K562 (cell line): ENCODE data around the gene MTOR. TPM values are rescaled to one million over a fixed set of nuclear protein-coding genes. Genes with fewer than 3 reads are reported as not detected.
A peak's percentile ranks its signal among the peaks of the same experiment; 100 is the strongest.

ENCODE experiments used
- E2F3 ChIP-seq: fragments of 250-450 bp; sonication (Bioruptor Pico); IDR thresholded peaks from 2 replicates; pipeline ENCODE4 v1.4.0; 2020; ENCODE audit warnings: mild to moderate bottlenecking
- FOXA1 ChIP-seq: fragments of 450-650 bp; IDR thresholded peaks from 2 replicates; pipeline ENCODE4 v1.6.1; 2016; ENCODE audit warnings: mild to moderate bottlenecking, borderline replicate concordance
- HMG20B ChIP-seq: fragments of 250-450 bp; sonication (Bioruptor Pico); IDR thresholded peaks from 2 replicates; pipeline ENCODE4 v1.5.0; 2021; ENCODE audit warnings: mild to moderate bottlenecking
- HNRNPL ChIP-seq: fragments of 200-400 bp; formaldehyde crosslinking; IDR thresholded peaks from 2 replicates; pipeline ENCODE4 v1.6.1; 2017; ENCODE audit warnings: low read depth, mild to moderate bottlenecking, low read length
- KDM2B ChIP-seq: fragments of 250-450 bp; sonication (Bioruptor Pico); IDR thresholded peaks from 2 replicates; pipeline ENCODE4 v1.8.0; 2021; ENCODE audit warnings: mild to moderate bottlenecking, moderate library complexity
- MTF1 ChIP-seq: fragments of 250-450 bp; sonication (Bioruptor Pico); IDR thresholded peaks from 2 replicates; pipeline ENCODE4 v1.9.0; 2021; ENCODE audit warnings: moderate library complexity, mild to moderate bottlenecking, inconsistent platforms, borderline replicate concordance
- PCBP2 ChIP-seq: fragments of 200-400 bp; formaldehyde crosslinking; IDR thresholded peaks from 2 replicates; pipeline ENCODE4 v1.6.1; 2018; ENCODE audit warnings: low read length, low read depth, mild to moderate bottlenecking, moderate library complexity; ENCODE audit not compliant: poor library complexity, severe bottlenecking
- PML ChIP-seq: IDR thresholded peaks from 2 replicates; pipeline ENCODE4 v1.6.1; 2012; ENCODE audit warnings: low read length, inconsistent platforms
- RBM14 ChIP-seq: fragments of 200-400 bp; formaldehyde crosslinking; IDR thresholded peaks from 2 replicates; pipeline ENCODE4 v1.6.1; 2018; ENCODE audit warnings: low read depth, mild to moderate bottlenecking, low read length, moderate library complexity, borderline replicate concordance; ENCODE audit not compliant: insufficient read depth
- TAF1 ChIP-seq: IDR thresholded peaks from 2 replicates; pipeline ENCODE4 v1.6.1; 2011; ENCODE audit warnings: mild to moderate bottlenecking, low read length, moderate library complexity; ENCODE audit not compliant: insufficient read depth, control insufficient read depth, severe bottlenecking; ENCODE audit errors: extremely low read depth
- ZBED1 ChIP-seq: IDR thresholded peaks from 2 replicates; pipeline ENCODE4 v1.6.1; 2014
- ZNF316 ChIP-seq: fragments of 450-650 bp; IDR thresholded peaks from 2 replicates; pipeline ENCODE4 v1.6.1; 2016
- ZNF583 ChIP-seq: fragments of 250-450 bp; sonication (Bioruptor Pico); IDR thresholded peaks from 2 replicates; pipeline ENCODE4 v1.4.0; 2020
- ZZZ3 ChIP-seq: fragments of 450-650 bp; IDR thresholded peaks from 2 replicates; pipeline ENCODE4 v1.6.1; 2016; ENCODE audit warnings: antibody characterized with exemption, mild to moderate bottlenecking, moderate library complexity
- polyA plus RNA-seq, 8 experiments: library from polyadenylated mRNA; depleted of rRNA in 4 of 8; stranded (reverse) in 5 of 8; unstranded in 3 of 8; fragments of >200 nt; fragmentation: Nextera tagmentation in 2 of 8; fragmentation: Illumina TruSeq in 1 of 8; extraction: Ambion mirVana in 2 of 8; extraction: Trizol in 1 of 8; gene quantifications; 2 replicates each; pipeline versions ENCODE4 v1.2.1 to v1.2.3, GENCODE V29; 2011 to 2014; ENCODE audit warnings: inconsistent platforms in 1 of 8, missing spikeins in 1 of 8
- total RNA-seq, 7 experiments: library from RNA; depleted of rRNA in 6 of 7; stranded (reverse); fragments of >200 nt in 6 of 7; fragmentation: Illumina TruSeq in 2 of 7; extraction: Trizol in 2 of 7; gene quantifications; 2 replicates each; pipeline versions ENCODE4 v1.2.1 to v1.2.3, GENCODE V29; 2011 to 2021; ENCODE audit warnings: low replicate concordance in 1 of 7
- TF ChIP-seq, protein P1 (sequence below): fragments of 450-650 bp; formaldehyde crosslinking; IDR thresholded peaks from 2 replicates; pipeline ENCODE4 v1.4.0; 2020; ENCODE audit warnings: mild to moderate bottlenecking
- TF ChIP-seq, protein P2 (sequence below): fragments of 450-650 bp; IDR thresholded peaks from 2 replicates; pipeline ENCODE4 v1.6.1; 2016; ENCODE audit warnings: antibody characterized with exemption
- TF ChIP-seq, protein P3 (sequence below): sonication (generic); formaldehyde crosslinking; IDR thresholded peaks from 2 replicates; pipeline ENCODE4 v1.8.0; 2022; ENCODE audit warnings: mild to moderate bottlenecking, missing genetic modification reagents
- TF ChIP-seq, protein P4 (sequence below): fragments of 450-650 bp; formaldehyde crosslinking; IDR thresholded peaks from 2 replicates; pipeline ENCODE4 v1.4.0; 2022; ENCODE audit warnings: mild to moderate bottlenecking, moderate library complexity
- TF ChIP-seq, protein P5 (sequence below): fragments of 250-450 bp; sonication (Bioruptor Pico); IDR thresholded peaks from 2 replicates; pipeline ENCODE4 v1.8.0; 2021; ENCODE audit warnings: moderate library complexity, mild to moderate bottlenecking, inconsistent platforms
- TF ChIP-seq, protein P6 (sequence below): fragments of 250-450 bp; sonication (Bioruptor Pico); IDR thresholded peaks from 2 replicates; pipeline ENCODE4 v1.8.0; 2022; ENCODE audit warnings: inconsistent platforms

Gene MTOR
- total and polyA plus RNA-seq, 9 of the 15 experiments (the other 6 are each of a cell fraction or from before 2014, with no cell fraction given), result 11.4 to 71.4 (median 52.2) TPM

DNA sequence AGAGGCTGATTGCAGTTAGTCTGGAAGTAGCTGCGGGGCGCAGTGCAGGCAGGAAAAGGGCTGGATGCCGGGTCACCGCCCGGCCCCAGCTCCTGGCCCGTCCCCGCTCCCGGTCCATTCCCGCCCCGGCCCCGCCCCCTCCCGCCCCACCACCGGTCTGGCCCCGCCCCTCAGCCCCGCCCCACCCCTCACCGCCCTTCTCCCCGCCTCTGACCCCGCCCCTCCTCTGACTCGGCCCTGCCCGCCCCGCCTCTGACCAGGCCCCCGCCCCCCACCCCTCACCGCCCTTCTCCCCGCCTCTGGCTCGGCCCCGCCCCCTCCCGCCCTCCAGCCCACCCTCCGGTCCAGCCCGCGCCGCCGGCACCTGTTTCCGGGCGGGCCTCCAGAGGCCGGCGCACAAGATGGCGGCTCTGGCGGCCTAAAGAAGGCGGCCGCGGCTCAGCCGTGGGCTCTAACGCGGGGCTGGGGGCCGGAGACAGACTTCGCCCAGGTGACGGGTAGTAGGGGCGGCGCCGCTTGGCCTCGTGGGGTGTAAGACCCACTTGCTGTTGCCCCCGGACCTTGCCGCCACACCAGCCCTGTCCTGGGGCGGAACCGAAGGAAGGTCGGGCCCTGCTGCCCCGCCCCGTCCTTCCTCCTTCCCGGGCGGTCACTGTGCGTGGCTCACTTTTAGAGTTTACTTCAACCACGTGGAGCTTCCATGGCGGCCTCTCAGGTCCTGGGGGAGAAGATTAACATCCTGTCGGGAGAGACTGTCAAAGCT, 10.7 kb upstream of the MTOR start, which contains the start of gene UBIAD1 (continued):
- TF ChIP-seq, protein P1, sequence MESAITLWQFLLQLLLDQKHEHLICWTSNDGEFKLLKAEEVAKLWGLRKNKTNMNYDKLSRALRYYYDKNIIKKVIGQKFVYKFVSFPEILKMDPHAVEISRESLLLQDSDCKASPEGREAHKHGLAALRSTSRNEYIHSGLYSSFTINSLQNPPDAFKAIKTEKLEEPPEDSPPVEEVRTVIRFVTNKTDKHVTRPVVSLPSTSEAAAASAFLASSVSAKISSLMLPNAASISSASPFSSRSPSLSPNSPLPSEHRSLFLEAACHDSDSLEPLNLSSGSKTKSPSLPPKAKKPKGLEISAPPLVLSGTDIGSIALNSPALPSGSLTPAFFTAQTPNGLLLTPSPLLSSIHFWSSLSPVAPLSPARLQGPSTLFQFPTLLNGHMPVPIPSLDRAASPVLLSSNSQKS, result no peak
- no peak for TF ChIP-seq PCBP2
- TF ChIP-seq HNRNPL, result no peak
- no peak for TF ChIP-seq KDM2B (CRISPR knock-in tag)
- TF ChIP-seq ZNF316, result no peak; the same call in 1 of the 2 replicates
- TF ChIP-seq TAF1, result peak; percentile 99
- TF ChIP-seq ZNF583 (CRISPR knock-in tag), result no peak
- TF ChIP-seq E2F3 (CRISPR knock-in tag), result peak; percentile 84
- no peak for TF ChIP-seq MTF1 (CRISPR knock-in tag)
- no peak for TF ChIP-seq RBM14
- no peak for TF ChIP-seq HMG20B
- TF ChIP-seq, protein P2, sequence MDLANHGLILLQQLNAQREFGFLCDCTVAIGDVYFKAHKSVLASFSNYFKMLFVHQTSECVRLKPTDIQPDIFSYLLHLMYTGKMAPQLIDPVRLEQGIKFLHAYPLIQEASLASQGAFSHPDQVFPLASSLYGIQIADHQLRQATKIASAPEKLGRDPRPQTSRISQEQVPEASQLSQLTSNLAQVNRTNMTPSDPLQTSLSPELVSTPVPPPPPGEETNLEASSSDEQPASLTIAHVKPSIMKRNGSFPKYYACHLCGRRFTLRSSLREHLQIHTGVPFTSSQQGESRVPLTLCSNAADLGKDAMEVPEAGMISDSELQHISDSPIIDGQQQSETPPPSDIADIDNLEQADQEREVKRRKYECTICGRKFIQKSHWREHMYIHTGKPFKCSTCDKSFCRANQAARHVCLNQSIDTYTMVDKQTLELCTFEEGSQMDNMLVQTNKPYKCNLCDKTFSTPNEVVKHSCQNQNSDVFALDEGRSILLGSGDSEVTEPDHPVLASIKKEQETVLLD, result no peak
- no peak for TF ChIP-seq ZBED1
- TF ChIP-seq, protein P3, sequence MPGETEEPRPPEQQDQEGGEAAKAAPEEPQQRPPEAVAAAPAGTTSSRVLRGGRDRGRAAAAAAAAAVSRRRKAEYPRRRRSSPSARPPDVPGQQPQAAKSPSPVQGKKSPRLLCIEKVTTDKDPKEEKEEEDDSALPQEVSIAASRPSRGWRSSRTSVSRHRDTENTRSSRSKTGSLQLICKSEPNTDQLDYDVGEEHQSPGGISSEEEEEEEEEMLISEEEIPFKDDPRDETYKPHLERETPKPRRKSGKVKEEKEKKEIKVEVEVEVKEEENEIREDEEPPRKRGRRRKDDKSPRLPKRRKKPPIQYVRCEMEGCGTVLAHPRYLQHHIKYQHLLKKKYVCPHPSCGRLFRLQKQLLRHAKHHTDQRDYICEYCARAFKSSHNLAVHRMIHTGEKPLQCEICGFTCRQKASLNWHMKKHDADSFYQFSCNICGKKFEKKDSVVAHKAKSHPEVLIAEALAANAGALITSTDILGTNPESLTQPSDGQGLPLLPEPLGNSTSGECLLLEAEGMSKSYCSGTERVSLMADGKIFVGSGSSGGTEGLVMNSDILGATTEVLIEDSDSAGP (CRISPR knock-in tag), result no peak
- no peak for TF ChIP-seq ZZZ3
- TF ChIP-seq, protein P4, sequence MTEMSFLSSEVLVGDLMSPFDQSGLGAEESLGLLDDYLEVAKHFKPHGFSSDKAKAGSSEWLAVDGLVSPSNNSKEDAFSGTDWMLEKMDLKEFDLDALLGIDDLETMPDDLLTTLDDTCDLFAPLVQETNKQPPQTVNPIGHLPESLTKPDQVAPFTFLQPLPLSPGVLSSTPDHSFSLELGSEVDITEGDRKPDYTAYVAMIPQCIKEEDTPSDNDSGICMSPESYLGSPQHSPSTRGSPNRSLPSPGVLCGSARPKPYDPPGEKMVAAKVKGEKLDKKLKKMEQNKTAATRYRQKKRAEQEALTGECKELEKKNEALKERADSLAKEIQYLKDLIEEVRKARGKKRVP (CRISPR knock-in tag), result 0 out of 2 replicates have a peak, but pooled peaks have one; percentile 27
- TF ChIP-seq, protein P5, sequence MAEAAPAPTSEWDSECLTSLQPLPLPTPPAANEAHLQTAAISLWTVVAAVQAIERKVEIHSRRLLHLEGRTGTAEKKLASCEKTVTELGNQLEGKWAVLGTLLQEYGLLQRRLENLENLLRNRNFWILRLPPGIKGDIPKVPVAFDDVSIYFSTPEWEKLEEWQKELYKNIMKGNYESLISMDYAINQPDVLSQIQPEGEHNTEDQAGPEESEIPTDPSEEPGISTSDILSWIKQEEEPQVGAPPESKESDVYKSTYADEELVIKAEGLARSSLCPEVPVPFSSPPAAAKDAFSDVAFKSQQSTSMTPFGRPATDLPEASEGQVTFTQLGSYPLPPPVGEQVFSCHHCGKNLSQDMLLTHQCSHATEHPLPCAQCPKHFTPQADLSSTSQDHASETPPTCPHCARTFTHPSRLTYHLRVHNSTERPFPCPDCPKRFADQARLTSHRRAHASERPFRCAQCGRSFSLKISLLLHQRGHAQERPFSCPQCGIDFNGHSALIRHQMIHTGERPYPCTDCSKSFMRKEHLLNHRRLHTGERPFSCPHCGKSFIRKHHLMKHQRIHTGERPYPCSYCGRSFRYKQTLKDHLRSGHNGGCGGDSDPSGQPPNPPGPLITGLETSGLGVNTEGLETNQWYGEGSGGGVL (CRISPR knock-in tag), result no peak
- no peak for TF ChIP-seq FOXA1
- TF ChIP-seq, protein P6, sequence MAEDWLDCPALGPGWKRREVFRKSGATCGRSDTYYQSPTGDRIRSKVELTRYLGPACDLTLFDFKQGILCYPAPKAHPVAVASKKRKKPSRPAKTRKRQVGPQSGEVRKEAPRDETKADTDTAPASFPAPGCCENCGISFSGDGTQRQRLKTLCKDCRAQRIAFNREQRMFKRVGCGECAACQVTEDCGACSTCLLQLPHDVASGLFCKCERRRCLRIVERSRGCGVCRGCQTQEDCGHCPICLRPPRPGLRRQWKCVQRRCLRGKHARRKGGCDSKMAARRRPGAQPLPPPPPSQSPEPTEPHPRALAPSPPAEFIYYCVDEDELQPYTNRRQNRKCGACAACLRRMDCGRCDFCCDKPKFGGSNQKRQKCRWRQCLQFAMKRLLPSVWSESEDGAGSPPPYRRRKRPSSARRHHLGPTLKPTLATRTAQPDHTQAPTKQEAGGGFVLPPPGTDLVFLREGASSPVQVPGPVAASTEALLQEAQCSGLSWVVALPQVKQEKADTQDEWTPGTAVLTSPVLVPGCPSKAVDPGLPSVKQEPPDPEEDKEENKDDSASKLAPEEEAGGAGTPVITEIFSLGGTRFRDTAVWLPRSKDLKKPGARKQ (CRISPR knock-in tag), result no peak
- TF ChIP-seq PML, result peak; percentile 61; the same call in 1 of the 2 replicates
